Rectal smooth muscle tissue (tissue), 1 donor: ENCODE measurements around the gene HSD17B1.

Source experiments
- H3K27ac ChIP-seq: one replicate; pipeline ENCODE4 v1.7.0; 2013; ENCODE audit warnings: low read depth, low read length, inconsistent platforms
- H3K27me3 ChIP-seq: one replicate; pipeline ENCODE4 v1.7.0; 2013; ENCODE audit warnings: low read length; ENCODE audit not compliant: control insufficient read depth, insufficient read depth
- H3K36me3 ChIP-seq: one replicate; pipeline ENCODE4 v1.7.0; 2013; ENCODE audit warnings: low read length; ENCODE audit not compliant: control insufficient read depth, insufficient read depth
- H3K4me1 ChIP-seq: one replicate; pipeline ENCODE4 v1.7.0; 2013; ENCODE audit warnings: low read length; ENCODE audit not compliant: control insufficient read depth, insufficient read depth
- H3K4me3 ChIP-seq: one replicate; pipeline ENCODE4 v1.7.0; 2013; ENCODE audit warnings: low read length
- H3K9ac ChIP-seq: one replicate; pipeline ENCODE4 v1.7.0; 2013; ENCODE audit warnings: low read length

Gene HSD17B1

GRCh38 chr17:42565523-42566214, 12.9 kb downstream of the HSD17B1 start:
- Histone ChIP-seq H3K27me3 (no peaks in the 10 kb centered on the region), H3K4me1 (peaks cover 24% of the 10 kb centered on the region), H3K9ac (no peak overlapping the region), H3K27ac (no peak overlapping the region), H3K4me3 (no peak overlapping the region), H3K36me3 (peaks cover 34% of the 10 kb centered on the region)

GRCh38 chr17:42566215-42566882, 13.6 kb downstream of the HSD17B1 start:
- Histone ChIP-seq H3K27me3 (no peaks in the 10 kb centered on the region), H3K4me3 (peak overlapping the region; percentile 89), H3K36me3 (peaks cover 35% of the 10 kb centered on the region), H3K9ac (no peak overlapping the region), H3K4me1 (peaks cover 23% of the 10 kb centered on the region), H3K27ac (peak overlapping the region; percentile 88)

DNA sequence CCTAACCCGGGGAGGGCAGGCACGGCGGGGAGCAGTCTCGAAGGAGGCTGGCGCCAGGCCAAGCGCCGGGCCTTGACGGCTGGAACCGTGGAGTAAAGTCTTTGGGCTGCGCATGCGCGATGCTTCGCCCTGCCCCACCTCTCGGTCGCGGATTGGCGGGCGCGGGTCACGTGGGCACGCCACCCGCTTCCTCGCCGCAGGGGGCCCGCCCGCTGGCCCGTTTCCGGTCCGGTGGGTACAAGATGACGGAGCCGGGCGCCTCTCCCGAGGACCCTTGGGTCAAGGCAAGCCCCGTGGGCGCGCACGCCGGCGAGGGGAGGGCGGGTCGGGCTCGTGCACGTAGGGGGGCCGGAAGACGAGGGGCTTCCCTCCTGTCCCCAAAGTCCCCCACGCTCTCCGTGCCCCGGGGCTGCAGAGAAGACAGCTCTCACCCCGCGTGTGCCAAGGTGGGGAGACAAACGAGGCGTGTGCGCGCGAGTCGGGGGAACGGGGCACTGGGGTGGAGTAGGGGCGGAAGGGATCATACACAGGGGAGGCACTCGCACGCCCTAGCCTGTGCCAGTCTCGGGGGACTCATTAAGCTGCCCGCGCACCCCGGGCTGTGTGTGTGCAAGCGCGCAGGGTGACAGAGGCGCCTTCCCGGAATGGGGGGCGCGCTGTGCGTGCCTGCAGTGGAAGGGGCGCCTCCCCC, 14.3 kb downstream of the HSD17B1 start, which contains the start of gene MLX:
MLX (plus strand) TSS at position 218 of the 691 bp plus-strand sequence; CDS start at position 243, 25 bp downstream.
- peak within 1 kb of the TSS; percentile 89 for H3K4me3 ChIP-seq
- peaks cover 21% of the 10 kb centered on the region for H3K4me1 ChIP-seq
- peaks cover 41% of the 10 kb centered on the region for H3K36me3 ChIP-seq
- H3K27ac ChIP-seq: peak within 1 kb of the TSS; percentile 88
- peak within 1 kb of the TSS; percentile 79 for H3K9ac ChIP-seq
- no peaks in the 10 kb centered on the region for H3K27me3 ChIP-seq

DNA sequence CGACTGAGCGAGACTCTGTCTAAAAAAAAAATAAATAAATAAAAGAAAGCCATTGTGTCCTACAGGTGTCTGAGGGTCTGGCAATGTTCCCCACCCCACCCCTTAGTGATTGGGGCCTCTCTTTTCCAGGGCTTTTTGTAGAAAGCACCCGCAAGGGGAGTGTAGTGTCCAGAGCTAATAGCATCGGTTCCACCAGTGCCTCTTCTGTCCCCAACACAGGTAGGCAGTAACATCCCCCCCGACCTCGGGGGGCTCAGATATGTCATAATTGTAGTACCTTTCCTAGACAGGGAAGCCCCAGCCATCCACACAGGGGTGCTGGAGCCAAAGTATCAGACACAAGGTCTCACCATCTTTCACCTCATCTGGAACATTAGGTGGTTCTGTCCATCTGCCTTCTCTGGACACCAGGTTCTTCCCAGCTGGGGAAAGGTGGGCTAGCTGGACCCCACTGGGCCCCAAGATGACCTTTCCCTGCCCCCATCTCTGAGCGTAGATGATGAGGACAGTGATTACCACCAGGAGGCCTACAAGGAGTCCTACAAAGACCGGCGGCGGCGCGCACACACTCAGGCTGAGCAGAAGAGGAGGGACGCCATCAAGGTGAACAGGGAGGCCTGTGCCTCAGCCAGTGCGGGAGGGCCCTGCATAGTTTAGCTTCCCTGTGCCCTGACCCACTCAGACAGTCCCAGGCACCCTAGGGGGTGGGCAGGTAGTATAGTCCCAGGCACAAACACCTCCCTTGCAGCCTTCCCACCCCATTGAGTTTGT, 15.8 kb downstream of the HSD17B1 start:
- no peaks in the 10 kb centered on the region for H3K27me3 ChIP-seq
- H3K9ac ChIP-seq: no peak overlapping the region
- peaks cover 49% of the 10 kb centered on the region for H3K36me3 ChIP-seq
- H3K4me1 ChIP-seq: peaks cover 12% of the 10 kb centered on the region
- H3K27ac ChIP-seq: no peak overlapping the region
- peak overlapping the region; percentile 2 for H3K4me3 ChIP-seq

DNA sequence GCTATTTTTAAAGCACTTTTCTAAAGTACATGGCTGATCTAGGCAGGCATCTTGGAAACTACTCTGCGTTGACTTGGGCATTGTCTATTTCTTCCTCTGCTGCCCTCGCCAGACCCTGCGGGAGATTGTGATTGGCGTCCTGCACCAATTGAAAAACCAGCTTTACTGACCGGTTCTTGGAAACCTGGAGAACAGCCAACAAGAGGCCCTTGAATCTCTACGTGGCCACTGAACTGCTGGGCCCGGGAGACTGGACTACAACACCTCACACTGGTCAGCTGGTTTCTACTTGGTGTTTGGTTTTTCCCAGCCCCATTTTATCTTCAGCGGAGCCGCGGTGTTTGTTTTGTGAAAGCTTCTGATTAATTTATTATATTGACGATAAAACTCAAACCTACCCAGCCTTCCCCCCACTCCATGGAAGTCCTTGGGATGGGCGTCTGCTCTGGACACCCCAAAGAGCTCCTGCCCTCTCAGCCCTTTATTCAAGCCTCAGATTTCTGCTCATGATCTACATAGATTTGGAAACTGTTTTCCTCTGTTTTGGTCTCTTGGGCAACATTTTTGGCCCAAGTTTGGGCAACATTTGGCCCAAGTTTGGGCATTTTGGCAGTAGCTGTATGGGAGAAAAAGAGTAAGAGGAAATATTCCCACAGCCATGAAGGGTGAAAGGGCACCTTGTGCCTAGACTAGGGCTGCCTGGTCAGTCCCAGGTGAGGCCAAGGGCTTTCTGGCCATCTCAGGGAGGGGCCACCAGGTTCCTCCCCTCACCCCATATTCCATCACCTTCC, 18.9 kb downstream of the HSD17B1 start:
- no peaks in the 10 kb centered on the region for H3K27me3 ChIP-seq
- no peak overlapping the region for H3K9ac ChIP-seq
- peaks cover 3% of the 10 kb centered on the region for H3K4me1 ChIP-seq
- H3K4me3 ChIP-seq: no peak overlapping the region
- H3K27ac ChIP-seq: no peak overlapping the region
- H3K36me3 ChIP-seq: peaks cover 41% of the 10 kb centered on the region

DNA sequence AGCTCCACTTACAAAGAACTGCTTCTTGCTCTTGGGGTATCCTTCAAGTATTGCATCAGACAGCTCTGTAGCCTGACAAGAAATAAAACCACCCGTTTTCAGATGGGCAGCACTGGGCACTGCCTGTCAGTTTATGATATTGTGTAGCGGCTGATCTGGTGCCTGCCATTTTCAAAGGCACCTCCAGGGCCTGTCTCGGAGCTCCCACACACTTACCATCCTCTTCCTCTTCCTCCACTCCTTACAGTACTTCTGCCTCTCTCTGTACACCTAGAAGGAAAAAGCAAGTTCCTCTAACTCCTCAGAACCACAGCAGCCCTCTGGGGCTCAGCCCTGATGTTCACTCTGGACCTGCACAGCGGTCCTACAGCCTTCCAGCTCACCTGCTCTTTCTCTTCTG, 20.4 kb downstream of the HSD17B1 start:
- Histone ChIP-seq H3K27ac (no peak overlapping the region), H3K4me1 (peaks cover 6% of the 10 kb centered on the region), H3K4me3 (no peak overlapping the region), H3K9ac (no peak overlapping the region), H3K36me3 (peaks cover 41% of the 10 kb centered on the region), H3K27me3 (no peaks in the 10 kb centered on the region)

DNA sequence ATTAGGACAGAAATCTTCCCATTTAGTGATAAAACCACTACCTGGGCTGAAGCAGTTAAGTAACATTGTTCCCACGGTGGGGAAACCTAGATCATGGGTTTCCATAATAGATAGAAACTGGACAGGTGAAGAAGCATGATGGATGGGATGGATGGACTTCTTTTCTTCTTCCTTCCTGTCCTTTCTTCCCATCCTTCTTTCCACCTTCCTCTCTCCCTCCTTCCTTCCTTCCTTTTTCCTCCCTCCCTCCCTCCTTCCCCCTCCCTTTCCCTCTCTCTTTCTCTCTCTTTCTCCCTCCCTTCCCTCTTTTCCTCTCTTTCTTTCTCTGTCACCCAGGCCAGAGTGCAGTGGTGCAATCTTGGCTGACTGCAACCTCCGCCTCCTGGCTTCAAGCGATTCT, 21.7 kb downstream of the HSD17B1 start:
- no peak overlapping the region for H3K27ac ChIP-seq
- H3K4me3 ChIP-seq: no peak overlapping the region
- H3K27me3 ChIP-seq: no peaks in the 10 kb centered on the region
- H3K36me3 ChIP-seq: peaks cover 30% of the 10 kb centered on the region
- H3K4me1 ChIP-seq: peaks cover 9% of the 10 kb centered on the region
- H3K9ac ChIP-seq: no peak overlapping the region

DNA sequence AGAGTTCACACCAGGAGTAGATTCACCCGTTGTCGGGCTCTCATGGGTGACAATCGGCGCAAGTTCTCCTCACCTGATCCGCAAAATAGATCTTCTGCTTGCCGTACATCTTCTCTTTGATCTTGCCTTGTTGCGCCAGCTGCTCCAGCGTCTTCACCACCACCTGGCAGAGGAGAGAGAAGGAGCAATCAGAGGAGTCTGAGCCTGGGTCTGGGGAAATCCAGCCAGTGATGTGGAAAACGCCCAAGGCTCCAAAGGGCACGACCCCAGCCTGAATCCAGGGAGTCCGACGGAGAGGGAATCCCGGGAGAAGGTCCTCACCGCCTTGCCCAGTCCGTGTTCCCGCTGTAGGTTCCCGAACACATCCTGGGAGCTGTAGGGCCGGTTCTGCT, 24.4 kb downstream of the HSD17B1 start:
- Histone ChIP-seq H3K4me1 (peaks cover 9% of the 10 kb centered on the region), H3K27ac (no peak overlapping the region), H3K27me3 (no peaks in the 10 kb centered on the region), H3K9ac (peak overlapping the region; percentile 52), H3K4me3 (peak overlapping the region; percentile 74), H3K36me3 (peaks cover 30% of the 10 kb centered on the region)

GRCh38 chr17:42577532-42578281, 25.0 kb downstream of the HSD17B1 start, which contains the start of gene PSMC3IP:
Gene PSMC3IP (minus strand): TSS chr17:42577729. CDS start chr17:42577686, 43 bp downstream.
- peaks cover 34% of the 10 kb centered on the region for H3K36me3 ChIP-seq

GRCh38 chr17:42578282-42578869, 25.7 kb downstream of the HSD17B1 start:
- H3K36me3 ChIP-seq: peaks cover 32% of the 10 kb centered on the region
- H3K4me1 ChIP-seq: peaks cover 9% of the 10 kb centered on the region
- H3K9ac ChIP-seq: peak overlapping the region; percentile 2
- H3K27me3 ChIP-seq: no peaks in the 10 kb centered on the region
- peak overlapping the region; percentile 75 for H3K27ac ChIP-seq
- peak overlapping the region; percentile 65 for H3K4me3 ChIP-seq

More at GRCh38 chr17:42577532-42578281, 25.0 kb downstream of the HSD17B1 start, which contains the start of gene PSMC3IP:
- peak within 1 kb of the TSS; percentile 75 for H3K27ac ChIP-seq
- peak within 1 kb of the TSS; percentile 52 for H3K9ac ChIP-seq
- peaks cover 9% of the 10 kb centered on the region for H3K4me1 ChIP-seq
- H3K4me3 ChIP-seq: peak within 1 kb of the TSS; percentile 74
- no peaks in the 10 kb centered on the region for H3K27me3 ChIP-seq
